DLD1 (cell line): ENCODE data around the gene S100A12.

Source experiments
- in situ Hi-C: cut with HindIII; loops from 2 replicates; pipeline ENCODE4 v1.10.0; 2017; ENCODE audit warnings: low sequenced_read_pairs

The S100A12 gene

GRCh38 chr1:153370146-153370545, 5.3 kb downstream of the S100A12 start:
- in situ Hi-C loops, result no loop called here

DNA sequence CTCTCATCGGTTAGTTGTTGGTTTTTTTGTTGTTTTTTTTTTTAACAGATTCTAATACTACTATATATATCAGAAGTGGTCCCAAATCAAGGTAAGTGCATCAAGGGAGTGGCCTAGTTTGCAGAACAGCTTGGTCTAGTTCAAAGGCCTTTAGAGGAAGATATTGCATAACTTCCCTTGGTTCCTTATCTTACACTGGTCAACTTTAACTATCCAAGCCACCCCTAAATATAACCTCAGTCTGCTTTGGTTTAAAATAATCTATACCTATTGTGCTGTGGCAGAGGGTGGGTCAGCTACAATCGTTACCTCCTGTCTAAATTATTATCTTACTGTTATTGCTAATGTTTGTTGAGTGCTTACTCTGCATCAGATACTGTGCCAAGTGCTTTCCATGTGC, 6.9 kb downstream of the S100A12 start:
- in situ Hi-C loops, result no loop called here

GRCh38 chr1:153367090-153367489, 8.3 kb downstream of the S100A12 start:
- in situ Hi-C loops, result no loop called here

GRCh38 chr1:153366261-153366660, 9.2 kb downstream of the S100A12 start:
- in situ Hi-C loops, result no loop called here

DNA sequence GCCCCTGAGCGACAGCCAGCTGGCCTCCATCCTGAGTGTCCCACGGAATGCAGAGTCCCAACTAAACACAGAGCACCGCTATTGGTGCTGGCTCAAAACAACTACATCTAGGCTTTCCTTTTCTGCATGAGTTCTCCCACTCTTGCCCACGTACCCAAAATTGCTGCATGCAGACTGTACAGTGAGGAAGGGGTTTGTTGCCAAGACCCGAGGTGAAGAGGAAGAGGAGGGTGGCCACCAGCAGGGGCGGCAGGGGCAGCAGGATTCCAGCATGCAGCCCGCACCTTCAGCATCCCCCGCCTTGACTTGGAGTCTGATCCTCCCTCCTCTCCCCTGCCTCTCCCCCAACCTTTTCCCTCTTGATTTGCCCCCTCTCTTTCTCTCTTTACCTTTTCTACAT, 9.7 kb downstream of the S100A12 start:
- in situ Hi-C loops, result no loop called here

- in situ Hi-C loops, result no loop called here
Measured at GRCh38 chr1:153364766-153365666, 10.4 kb downstream of the S100A12 start.

DNA sequence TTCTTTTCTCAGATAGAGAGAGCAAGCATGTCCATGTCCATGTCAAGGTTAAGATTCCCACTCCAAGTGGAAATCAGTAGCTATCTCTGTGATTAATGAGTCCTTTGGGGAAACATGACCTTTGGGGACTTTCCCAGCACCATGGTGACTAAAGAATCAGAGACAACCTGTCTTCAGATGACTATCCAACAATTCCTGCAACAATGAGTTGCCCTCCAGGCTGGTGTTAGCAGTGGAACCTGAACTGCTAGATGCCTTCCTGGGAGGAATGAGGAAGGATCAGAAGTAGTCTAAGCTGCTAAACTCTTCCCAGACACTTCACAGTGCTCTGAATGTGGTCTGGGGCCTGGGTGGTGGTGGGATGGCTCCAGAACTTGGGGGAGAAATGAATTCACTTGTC, 11.3 kb downstream of the S100A12 start:
- in situ Hi-C loops, result no loop called here

DNA sequence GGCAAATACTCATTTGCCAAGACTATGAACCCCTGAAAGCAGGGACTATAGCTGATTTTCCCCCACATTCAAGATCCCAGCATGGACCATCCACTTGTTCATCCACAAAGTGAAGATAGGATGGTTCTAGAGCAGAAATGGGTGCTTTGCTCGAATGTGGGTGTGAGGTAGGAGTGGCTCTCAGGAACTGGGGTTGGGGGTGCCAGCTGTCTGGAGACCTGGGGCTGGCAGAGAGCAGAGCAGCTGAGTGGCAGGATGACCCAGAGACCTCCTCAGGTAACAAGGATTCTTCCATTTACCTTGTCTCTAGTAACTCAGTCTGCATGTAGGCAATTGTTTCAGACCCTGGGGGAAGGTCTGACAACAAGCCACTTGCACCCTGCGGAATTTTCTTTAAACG, 11.8 kb downstream of the S100A12 start:
- in situ Hi-C loops, result no loop called here

DNA sequence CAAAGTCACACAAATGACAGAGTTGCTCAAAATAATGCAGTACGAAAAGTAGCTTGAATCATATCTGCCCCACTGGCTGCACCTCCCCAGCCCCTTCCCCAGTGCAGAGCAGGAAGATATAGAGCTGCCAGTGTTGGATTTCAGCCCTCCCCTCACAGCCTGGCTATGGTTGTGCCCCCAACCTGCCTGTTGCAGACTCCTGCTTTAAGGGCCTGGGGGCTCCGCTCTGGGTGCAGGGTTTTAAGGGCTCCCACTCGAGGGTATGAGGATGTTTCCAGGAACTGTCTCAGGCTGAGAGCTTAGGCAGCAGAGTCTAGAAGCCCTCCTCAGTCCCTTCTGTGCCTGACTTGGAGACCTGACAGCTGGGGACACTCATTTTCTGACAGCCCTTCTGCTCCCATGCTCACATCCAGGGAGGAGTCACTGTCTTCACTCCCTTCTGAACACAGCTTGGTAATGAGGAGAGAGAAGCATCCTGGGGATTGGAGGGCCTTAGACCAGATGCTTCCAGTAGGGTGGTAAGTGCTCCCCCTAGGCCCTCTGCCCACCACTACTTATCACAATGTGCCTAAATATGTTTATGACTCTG, 13.1 kb downstream of the S100A12 start:
- in situ Hi-C loops, result no loop called here

DNA sequence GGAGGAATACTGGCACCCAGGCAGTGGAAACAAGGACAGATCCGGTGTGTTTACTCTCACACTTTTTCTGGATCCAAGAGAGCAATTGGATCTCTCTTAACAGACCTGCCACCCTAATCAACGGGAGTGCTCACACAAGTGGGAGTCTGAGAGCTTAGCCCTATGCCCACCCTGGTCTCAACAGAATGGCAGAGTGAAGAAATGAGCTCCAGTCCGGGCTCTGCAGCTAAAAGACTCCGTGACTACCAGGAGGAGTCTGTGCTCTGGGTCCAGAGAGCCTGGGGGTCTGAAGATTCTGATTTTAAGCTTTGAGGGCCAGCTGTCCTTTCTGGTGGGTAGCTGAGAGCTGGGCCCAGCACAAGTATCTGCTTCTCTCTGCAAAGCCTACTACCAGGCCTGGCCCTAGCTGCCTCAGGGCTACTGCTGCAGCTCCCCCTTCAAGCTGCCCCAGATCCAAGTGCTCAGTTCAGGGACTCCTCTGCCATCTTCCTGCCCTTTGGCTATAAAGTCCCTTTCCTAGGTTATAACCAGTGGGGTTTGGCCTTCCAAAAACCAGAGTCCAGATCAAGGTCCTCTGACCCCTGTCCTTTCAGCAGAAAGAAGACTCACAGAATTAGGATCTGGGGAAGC, 13.8 kb downstream of the S100A12 start:
- in situ Hi-C loops, result no loop called here

DNA sequence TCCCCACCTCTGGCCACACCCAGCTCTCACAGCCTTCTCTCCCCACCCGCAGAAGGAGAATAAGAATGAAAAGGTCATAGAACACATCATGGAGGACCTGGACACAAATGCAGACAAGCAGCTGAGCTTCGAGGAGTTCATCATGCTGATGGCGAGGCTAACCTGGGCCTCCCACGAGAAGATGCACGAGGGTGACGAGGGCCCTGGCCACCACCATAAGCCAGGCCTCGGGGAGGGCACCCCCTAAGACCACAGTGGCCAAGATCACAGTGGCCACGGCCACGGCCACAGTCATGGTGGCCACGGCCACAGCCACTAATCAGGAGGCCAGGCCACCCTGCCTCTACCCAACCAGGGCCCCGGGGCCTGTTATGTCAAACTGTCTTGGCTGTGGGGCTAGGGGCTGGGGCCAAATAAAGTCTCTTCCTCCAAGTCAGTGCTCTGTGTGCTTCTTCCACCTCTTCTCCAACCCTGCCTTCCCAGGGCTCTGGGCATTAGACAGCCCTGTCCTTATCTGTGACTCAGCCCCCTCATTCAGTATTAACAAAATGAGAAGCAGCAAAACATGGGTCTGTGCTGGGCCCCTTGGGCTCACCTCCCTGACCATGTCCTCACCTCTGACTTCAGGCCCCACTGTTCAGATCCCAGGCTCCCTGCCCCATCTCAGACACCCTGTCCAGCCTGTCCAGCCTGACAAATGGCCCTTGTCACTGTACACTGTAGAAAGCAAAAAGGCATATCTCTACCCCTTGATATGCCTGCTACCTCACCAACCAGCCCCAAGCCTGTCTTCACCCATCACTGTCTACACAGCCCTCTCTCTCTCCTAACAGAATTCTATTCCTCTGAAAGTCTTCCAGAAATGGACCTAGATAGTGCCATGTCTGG, 14.6 kb downstream of the S100A12 start:
- in situ Hi-C loops, result no loop called here

DNA sequence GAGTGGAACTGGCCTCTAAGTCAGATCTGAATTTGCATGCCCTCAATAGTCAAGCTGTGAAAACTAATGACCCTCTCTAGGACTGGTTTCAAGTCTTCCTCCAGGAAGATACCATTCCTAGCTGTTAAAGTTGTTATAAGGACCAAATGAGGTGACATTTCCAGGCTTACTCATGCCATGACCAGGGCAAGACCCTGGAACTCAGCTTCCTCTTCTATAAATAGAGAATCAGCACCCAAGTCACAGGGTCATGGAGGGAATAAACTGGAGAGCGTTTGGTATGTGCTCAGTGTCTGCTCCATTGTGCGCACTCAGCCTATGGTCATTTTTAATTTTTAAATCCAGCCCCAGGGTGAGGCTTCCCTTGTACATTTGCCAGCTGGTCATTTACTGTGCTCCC, 15.2 kb downstream of the S100A12 start:
- in situ Hi-C loops, result no loop called here

DNA sequence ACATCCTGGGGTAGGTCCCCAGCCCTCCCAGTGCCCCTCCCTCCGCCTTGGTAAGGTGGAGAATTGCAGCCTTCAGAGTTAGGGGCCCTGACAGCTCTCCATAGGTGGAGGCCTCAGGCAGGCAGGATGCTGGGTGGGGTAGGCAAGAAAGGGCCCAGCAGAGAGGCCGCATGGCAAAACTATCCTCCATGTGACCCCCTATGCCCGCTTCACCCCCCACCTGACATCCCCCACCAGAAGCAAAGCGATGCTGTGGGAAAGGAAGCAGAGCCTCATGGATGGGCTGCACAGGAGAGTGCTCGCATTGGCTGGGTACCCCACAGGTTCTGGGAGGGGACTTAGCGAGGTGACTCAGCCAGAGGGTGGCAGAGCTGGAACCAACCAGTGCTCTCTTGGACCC, 16.2 kb downstream of the S100A12 start:
- in situ Hi-C loops, result loop anchor here (10.0 kb wide), 2 partner anchors 136 to 216 kb away; no protein-coding TSS in a partner anchor

DNA sequence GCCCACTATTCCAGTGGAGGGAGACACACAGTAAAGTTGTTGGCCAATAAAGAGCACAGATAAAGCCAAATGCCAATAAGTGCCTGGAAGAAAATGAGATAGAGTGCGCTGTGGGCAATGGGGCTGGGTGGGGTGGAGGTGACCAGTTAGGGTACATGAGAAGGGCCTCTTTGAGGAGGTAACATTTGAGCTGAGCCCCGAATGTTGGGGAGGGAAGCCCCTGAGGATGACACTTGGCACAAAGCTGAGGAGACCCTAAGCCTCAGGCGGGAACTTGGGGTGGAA, 16.8 kb downstream of the S100A12 start:
- in situ Hi-C loops, result loop anchor here (10.0 kb wide), 2 partner anchors 136 to 216 kb away; no protein-coding TSS in a partner anchor

DNA sequence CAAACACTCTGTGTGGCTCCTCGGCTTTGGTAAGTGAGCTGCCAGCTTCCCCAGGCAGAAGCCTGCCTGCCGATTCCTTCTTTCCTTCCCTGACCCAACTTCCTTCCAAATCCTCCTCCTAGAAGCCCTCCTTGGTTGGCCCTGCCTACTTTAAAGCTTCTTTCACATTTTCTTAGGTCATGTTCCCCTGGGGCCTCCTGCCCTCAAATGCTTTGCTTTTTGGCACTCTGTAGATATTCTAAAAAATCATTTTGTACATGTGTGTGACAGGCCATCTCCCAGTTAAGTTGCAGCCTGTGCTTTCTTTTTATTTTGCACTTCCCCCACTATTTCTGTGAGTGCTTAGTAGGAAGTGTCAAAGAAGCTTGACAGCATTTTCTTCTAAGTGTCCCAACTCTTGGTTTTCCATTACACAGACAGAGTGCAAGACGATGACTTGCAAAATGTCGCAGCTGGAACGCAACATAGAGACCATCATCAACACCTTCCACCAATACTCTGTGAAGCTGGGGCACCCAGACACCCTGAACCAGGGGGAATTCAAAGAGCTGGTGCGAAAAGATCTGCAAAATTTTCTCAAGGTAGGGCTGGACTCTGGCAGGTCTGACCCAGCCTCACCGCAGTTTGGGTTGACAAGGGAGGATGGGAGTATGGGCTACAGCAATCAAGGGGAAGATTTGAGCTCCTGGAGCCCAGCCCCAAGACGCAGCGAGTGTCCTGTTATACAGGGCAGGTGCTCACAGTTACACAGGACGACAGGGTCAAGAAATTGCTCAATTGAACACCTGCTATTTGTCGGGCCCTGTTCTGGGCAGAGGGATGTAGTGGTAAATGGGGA, 17.3 kb downstream of the S100A12 start, which contains the start of gene S100A9:
TSS of gene S100A9 (plus strand) at position 2 of the 838 bp plus-strand sequence. CDS start at position 432, 430 bp downstream.
- in situ Hi-C loops, result loop anchor here (10.0 kb wide), 2 partner anchors 137 to 217 kb away; no protein-coding TSS in a partner anchor

DNA sequence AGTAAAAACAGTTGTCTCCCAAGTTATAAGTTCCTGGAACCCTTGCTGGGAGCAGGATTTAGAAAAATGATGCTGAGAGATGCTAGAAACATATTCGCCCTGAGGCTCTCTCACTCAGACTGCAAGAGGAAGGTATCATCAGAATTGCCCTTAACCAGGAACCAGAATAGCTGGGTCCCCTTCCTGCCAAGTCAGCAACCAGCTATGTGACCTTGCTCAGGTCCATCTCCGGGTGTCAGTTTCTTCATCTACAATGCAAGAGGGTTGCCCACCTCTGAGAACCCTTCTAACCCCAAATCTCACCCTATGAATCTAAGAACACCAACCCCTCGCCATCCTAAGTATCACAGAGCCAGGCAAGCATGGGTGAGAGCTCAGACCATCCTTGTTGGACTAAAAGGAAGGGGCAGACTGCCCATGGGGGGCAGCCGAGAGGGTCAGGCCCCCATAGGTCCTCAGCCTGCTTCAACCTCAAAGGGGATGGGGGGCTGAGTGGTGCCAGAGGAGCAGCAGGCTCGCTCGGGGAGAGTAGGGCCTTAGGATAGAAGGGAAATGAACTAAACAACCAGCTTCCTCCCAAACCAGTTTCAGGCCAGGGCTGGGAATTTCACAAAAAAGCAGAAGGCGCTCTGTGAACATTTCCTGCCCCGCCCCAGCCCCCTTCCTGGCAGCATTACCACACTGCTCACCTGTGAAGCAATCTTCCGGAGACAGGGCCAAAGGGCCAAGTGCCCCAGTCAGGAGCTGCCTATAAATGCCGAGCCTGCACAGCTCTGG, 18.2 kb downstream of the S100A12 start:
- in situ Hi-C loops, result loop anchor here (10.0 kb wide), 2 partner anchors 138 to 218 kb away; no protein-coding TSS in a partner anchor

DNA sequence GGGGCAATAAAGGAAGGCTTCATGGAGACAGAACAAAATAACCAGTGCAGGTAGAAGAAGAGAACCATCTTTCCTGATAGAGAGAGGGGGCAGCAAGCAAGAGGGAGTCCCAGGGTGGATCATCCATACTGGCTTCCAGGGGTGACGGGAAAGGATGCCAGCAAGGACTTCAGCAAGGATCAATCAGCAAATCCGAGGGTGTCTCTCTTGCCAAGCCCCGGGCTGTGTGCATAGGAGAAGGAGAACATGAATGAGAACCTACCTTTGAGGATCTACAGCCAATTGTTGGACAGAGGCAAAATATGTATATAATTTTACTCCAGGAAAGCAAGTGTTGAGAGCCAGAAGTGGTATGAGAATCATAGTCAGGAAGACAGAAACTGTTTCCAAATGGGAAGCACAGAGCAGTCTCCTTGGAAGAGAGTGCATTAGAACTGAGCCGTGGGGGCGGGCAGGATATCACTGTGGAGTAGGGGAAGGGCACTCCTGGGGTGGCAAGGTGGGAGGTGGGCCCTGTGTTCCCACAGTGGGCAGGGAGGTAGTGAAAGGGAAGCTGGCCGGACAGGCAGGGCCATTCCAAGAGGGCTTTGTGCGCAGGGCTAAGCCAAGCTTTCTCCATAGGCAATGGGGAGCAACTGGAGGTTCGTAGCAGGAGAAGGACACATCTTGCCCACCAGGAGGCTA, 18.9 kb downstream of the S100A12 start:
- in situ Hi-C loops, result loop anchor here (10.0 kb wide), 2 partner anchors 138 to 218 kb away; no protein-coding TSS in a partner anchor

DNA sequence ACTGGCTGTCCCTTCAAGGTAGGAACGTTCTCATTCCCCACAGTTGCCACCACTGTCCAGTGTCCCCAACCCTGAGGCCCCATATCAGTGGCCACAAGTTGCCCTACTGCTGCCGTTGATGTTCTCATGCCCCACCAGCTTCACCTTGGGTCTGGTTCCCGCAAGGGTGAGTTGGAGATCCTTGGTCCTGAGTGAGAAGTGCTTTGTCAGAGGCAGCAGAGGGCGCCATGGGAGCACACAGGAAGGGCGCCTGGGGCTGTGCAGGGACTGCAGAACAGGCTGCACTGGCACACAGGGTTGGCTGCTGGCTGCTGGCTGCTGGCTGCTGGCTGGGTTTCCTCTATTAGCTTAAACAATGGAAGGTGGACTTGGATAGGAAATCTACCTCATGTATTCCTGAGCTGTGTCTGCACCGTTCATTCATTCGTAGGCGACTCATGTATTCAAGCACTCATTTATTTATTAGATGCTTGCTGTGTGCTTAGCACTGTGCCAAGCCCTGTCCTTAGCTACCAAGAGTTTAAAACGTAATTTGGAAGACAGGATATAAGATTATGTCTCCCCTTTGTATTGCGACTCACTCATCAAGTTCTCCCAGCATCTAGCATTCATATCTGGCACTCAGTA, 19.9 kb downstream of the S100A12 start:
- in situ Hi-C loops, result loop anchor here (10.0 kb wide), 2 partner anchors 139 to 219 kb away; no protein-coding TSS in a partner anchor
